PC-3 (cell line): ENCODE data around the gene TSKS. TPM values are rescaled to one million over a fixed set of nuclear protein-coding genes. Genes with fewer than 3 reads are reported as not detected.

Experiments
- ATAC-seq: fragments of 200-7000 bp; cut with Tn5 transposase; 2 replicates; pipeline ENCODE4 v1.9.1; 2020; ENCODE audit warnings: mild to moderate bottlenecking, moderate library complexity
- BruUV-seq: library from RNA; stranded (reverse); fragments of 400-500 nt; replicated peaks from 2 replicates; lab custom pipeline; 2021; lab: Mats Ljungman, UMichigan
- CTCF ChIA-PET: fragments of 300-600 bp; sonication (Branson Sonifier 250); formaldehyde crosslinking; loops from one replicate; lab custom pipeline; 2022; ENCODE audit warnings: antibody characterized with exemption; lab: Charles Lee
- POLR2A ChIA-PET: fragments of 300-600 bp; sonication (Branson Sonifier 250); formaldehyde crosslinking; loops from one replicate; lab custom pipeline; 2022; ENCODE audit warnings: antibody characterized with exemption; ENCODE audit not compliant: unreplicated experiment; lab: Charles Lee
- DNase-seq: peaks from one replicate; pipeline ENCODE4 v3.0.0-alpha.2; 2015
- H2AFZ ChIP-seq: fragments of 300-600 bp; sonication (generic); 2 replicates; pipeline ENCODE4 v1.6.0; 2016; ENCODE audit warnings: antibody characterized with exemption, low read length
- H3F3A ChIP-seq: fragments of 300-600 bp; sonication (generic); one replicate; pipeline ENCODE4 v1.6.0; 2017; ENCODE audit warnings: antibody characterized with exemption, low read length, control low read depth, mild to moderate bottlenecking; ENCODE audit not compliant: unreplicated experiment
- H3K27ac ChIP-seq: fragments of 300-600 bp; sonication (generic); 2 replicates; pipeline ENCODE4 v1.5.1; 2016; ENCODE audit warnings: mild to moderate bottlenecking, low read length
- H3K27me3 ChIP-seq: fragments of 300-600 bp; sonication (generic); 2 replicates; pipeline ENCODE4 v1.6.1; 2016; ENCODE audit warnings: low read length, mixed read lengths
- H3K36me3 ChIP-seq: fragments of 300-600 bp; sonication (generic); 2 replicates; pipeline ENCODE4 v1.6.1; 2016; ENCODE audit warnings: low read depth, mixed run types, low read length, mixed read lengths
- H3K4me1 ChIP-seq: fragments of 300-600 bp; sonication (generic); 2 replicates; pipeline ENCODE4 v1.5.1; 2016; ENCODE audit warnings: low read length; ENCODE audit not compliant: insufficient read depth
- H3K4me2 ChIP-seq: fragments of 300-600 bp; sonication (generic); 2 replicates; pipeline ENCODE4 v1.6.0; 2016; ENCODE audit warnings: low read length
- H3K4me3 ChIP-seq: fragments of 300-600 bp; sonication (generic); 2 replicates; pipeline ENCODE4 v1.5.1; 2016; ENCODE audit warnings: mild to moderate bottlenecking, low read length, mixed read lengths
- H3K79me2 ChIP-seq: fragments of 300-600 bp; sonication (generic); 2 replicates; pipeline ENCODE4 v1.6.1; 2017; ENCODE audit warnings: low read length, mixed read lengths
- H3K9ac ChIP-seq: fragments of 300-600 bp; sonication (generic); 2 replicates; pipeline ENCODE4 v1.6.0; 2016; ENCODE audit warnings: mild to moderate bottlenecking, low read length
- H3K9me2 ChIP-seq: fragments of 300-600 bp; sonication (generic); replicated peaks from 2 replicates; pipeline ENCODE4 v1.6.1; 2016; ENCODE audit warnings: mixed run types, low read length, mixed read lengths
- H3K9me3 ChIP-seq: fragments of 300-600 bp; sonication (generic); 2 replicates; pipeline ENCODE4 v1.6.1; 2016; ENCODE audit warnings: low read length, mixed read lengths
- H4K20me1 ChIP-seq: fragments of 300-600 bp; sonication (generic); 2 replicates; pipeline ENCODE4 v1.6.1; 2016; ENCODE audit warnings: low read length, mixed read lengths
- EZH2 ChIP-seq: fragments of 300-600 bp; sonication (generic); IDR thresholded peaks from one replicate; pipeline ENCODE4 v1.6.1; 2017; ENCODE audit warnings: antibody characterized with exemption, mild to moderate bottlenecking, low read length; ENCODE audit not compliant: unreplicated experiment
- EZH2phosphoT487 ChIP-seq: fragments of 300-600 bp; sonication (generic); IDR thresholded peaks from 2 replicates; pipeline ENCODE4 v1.6.1; 2018; ENCODE audit warnings: mild to moderate bottlenecking, antibody characterized with exemption, low read length, borderline replicate concordance
- intact Hi-C: fragments of 100-400 bp; cut with micrococcal nuclease; formaldehyde crosslinking; loops from 2 replicates; pipeline ENCODE4 v1.9.0; 2023
- total RNA-seq: library from RNA; depleted of rRNA; stranded (reverse); fragments of >200 nt; gene quantifications from 2 replicates; pipeline ENCODE4 v1.2.3, GENCODE V29; 2014
- TF ChIP-seq, protein P1 (sequence below): fragments of 300-600 bp; sonication (generic); conservative IDR thresholded peaks from 2 replicates; pipeline ENCODE4 v1.5.1; 2017; ENCODE audit warnings: antibody characterized with exemption, low read depth, mild to moderate bottlenecking, low read length

TSKS gene
- total RNA-seq, 1 experiment from 2014 or later, result not detected

DNA sequence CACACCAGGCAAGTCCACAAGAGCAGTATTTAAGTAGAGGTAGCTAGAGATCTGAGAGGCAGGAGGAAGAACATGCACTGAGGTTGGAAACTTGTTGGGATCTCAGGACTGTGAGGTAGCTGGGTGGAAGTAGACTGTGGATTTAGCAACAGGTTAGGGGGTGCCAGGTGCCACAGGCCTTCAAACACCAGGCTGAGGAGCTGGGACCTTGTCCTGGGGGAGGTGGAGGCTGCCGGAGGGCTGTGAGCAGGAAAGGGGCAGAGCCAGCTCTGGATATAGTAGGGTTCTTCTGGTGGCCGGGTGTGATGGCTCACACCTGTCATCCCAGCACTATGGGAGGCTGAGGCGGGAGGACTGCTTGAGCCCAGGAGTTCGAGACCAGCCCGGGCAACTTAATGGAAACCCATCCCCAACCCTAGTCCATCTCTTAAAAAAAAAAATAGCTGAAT lies 46.9 kb upstream of the TSKS start:
- H3K27me3 ChIP-seq, result no peaks in the 10 kb centered on the region
- peaks cover 13% of the 10 kb centered on the region for H3F3A ChIP-seq
- CTCF ChIA-PET, result interaction anchor here (0.8 kb wide), 1 partner anchor 9 kb away, joined by 7 read pairs; no protein-coding TSS in a partner anchor
- DNase-seq (no peak), ATAC-seq (no peak)
- peaks cover 23% of the 10 kb centered on the region for H3K4me1 ChIP-seq
- no peaks in the 10 kb centered on the region for H3K9me3 ChIP-seq
- intact Hi-C loops, result loop anchor here (5.0 kb wide), 2 partner anchors 118 to 133 kb away; partner anchors contain the start of genes CPT1C and PRMT1
- H3K27ac ChIP-seq, result no peak overlapping the region
- H3K79me2 ChIP-seq, result no peaks in the 10 kb centered on the region
- H4K20me1 ChIP-seq, result no peaks in the 10 kb centered on the region
- H3K36me3 ChIP-seq, result peaks cover 3% of the 10 kb centered on the region
- TF ChIP-seq EZH2, result no peak
- TF ChIP-seq EZH2phosphoT487, result no peak
- TF ChIP-seq, protein P1, sequence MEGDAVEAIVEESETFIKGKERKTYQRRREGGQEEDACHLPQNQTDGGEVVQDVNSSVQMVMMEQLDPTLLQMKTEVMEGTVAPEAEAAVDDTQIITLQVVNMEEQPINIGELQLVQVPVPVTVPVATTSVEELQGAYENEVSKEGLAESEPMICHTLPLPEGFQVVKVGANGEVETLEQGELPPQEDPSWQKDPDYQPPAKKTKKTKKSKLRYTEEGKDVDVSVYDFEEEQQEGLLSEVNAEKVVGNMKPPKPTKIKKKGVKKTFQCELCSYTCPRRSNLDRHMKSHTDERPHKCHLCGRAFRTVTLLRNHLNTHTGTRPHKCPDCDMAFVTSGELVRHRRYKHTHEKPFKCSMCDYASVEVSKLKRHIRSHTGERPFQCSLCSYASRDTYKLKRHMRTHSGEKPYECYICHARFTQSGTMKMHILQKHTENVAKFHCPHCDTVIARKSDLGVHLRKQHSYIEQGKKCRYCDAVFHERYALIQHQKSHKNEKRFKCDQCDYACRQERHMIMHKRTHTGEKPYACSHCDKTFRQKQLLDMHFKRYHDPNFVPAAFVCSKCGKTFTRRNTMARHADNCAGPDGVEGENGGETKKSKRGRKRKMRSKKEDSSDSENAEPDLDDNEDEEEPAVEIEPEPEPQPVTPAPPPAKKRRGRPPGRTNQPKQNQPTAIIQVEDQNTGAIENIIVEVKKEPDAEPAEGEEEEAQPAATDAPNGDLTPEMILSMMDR, result no peak
- H3K4me2 ChIP-seq, result peak overlapping the region; percentile 91
- POLR2A ChIA-PET, result no interaction called here
- no TSS peak for BruUV-seq
- H2AFZ ChIP-seq, result peak overlapping the region; percentile 96
- H3K9ac ChIP-seq, result no peak overlapping the region
- H3K4me3 ChIP-seq, result peak overlapping the region; percentile 77; the same call in 1 of the 2 replicates
- no peaks in the 10 kb centered on the region for H3K9me2 ChIP-seq

DNA sequence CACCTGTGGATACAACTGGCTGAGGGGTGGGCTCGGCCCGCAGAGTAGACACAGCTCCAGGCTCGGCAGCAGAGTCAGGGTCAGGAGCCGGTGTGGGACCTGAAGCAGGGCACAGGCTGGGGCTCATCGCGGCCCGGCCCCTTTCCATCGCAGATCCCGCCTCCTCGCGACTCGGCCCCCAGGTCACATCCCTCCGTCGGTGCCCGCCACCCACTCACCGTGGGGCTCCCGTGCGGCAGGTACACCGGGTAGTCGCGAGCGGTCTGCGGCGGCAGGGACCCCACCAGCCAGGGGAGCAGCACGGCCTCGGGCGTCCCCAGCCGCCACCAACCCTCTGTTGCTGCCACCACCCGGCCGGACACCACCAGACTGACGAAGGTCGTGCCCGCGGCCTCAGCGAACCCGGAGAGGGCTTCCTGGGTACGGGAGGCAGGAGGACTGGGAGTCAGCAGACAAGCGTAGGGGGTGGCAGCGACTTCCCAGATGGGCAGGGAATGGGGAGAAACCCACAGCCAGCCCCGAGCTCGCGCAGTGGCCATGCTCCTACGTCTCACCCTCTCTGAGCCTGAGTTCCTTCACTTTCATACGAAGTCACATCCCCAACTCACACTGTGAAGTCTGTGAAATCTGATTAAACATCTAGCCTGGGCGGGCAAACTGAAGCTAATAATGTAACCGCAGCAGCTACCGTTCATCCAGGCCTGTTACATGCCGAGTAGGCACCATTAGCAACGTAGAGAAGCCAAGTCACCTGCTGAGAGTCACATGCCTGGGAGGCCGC lies 46.2 kb upstream of the TSKS start:
- H3K36me3 ChIP-seq, result peaks cover 7% of the 10 kb centered on the region
- no peaks in the 10 kb centered on the region for H3K27me3 ChIP-seq
- H4K20me1 ChIP-seq, result no peaks in the 10 kb centered on the region
- DNase-seq, result peak; percentile 36
- H3K9ac ChIP-seq, result peak overlapping the region; percentile 12
- TF ChIP-seq, protein P1, result peak; percentile 53; the same call in 1 of the 2 replicates
- TF ChIP-seq EZH2 (no peak), EZH2phosphoT487 (no peak)
- BruUV-seq, result no TSS peak
- H3K9me2 ChIP-seq, result no peaks in the 10 kb centered on the region
- H3K4me2 ChIP-seq, result peak overlapping the region; percentile 91
- no peaks in the 10 kb centered on the region for H3K79me2 ChIP-seq
- H3K27ac ChIP-seq, result no peak overlapping the region
- intact Hi-C loops, result loop anchor here (5.0 kb wide), 2 partner anchors 117 to 132 kb away; partner anchors contain the start of genes CPT1C and PRMT1
- peak overlapping the region; percentile 77 for H3K4me3 ChIP-seq
- peaks cover 21% of the 10 kb centered on the region for H3K4me1 ChIP-seq
- CTCF ChIA-PET, result interaction anchor here (0.8 kb wide), 1 partner anchor 10 kb away, joined by 7 read pairs; no protein-coding TSS in a partner anchor
- peaks cover 13% of the 10 kb centered on the region for H3F3A ChIP-seq
- H2AFZ ChIP-seq, result peak overlapping the region; percentile 96
- peak; percentile 53 for ATAC-seq
- H3K9me3 ChIP-seq, result no peaks in the 10 kb centered on the region
- POLR2A ChIA-PET, result interaction anchor here (0.5 kb wide), 1 partner anchor 43 kb away, joined by 4 read pairs; the partner anchor contains the start of gene AP2A1
